Spleen (tissue), 7 donors: ENCODE data around the gene CPXM2.

Source experiments
- CTCF ChIP-seq, 11 experiments: fragments of 200-600 bp in 7 of 11; fragments of 450-650 bp in 4 of 11; sonication (generic) in 4 of 11; IDR thresholded peaks in 8 of 11; conservative IDR thresholded peaks in 3 of 11; 1 replicate in 7 of 11; 2 replicates in 4 of 11; pipeline versions ENCODE4 v1.4.0 to v1.8.0; 2016 to 2021; ENCODE audit warnings: antibody characterized with exemption in 11 of 11, inconsistent platforms in 4 of 11, mild to moderate bottlenecking in 1 of 11
- POLR2A ChIP-seq, 3 donors: fragments of 450-650 bp; IDR thresholded peaks; one replicate each; pipeline ENCODE4 v1.5.1; 2017; ENCODE audit warnings: antibody characterized with exemption in 3 of 3, mild to moderate bottlenecking in 1 of 3
- POLR2AphosphoS5 ChIP-seq, 3 donors: sonication (generic); formaldehyde crosslinking; IDR thresholded peaks; one replicate each; pipeline ENCODE4 v1.5.1; 2017; ENCODE audit warnings: antibody characterized with exemption in 3 of 3
- donor health status: DM: no; HTN: no; CAD: no; lungs with moderate emphysema.
- donor health status: DM: no; HTN: no; CAD: no.
- donor health status: DM: no; HTN: no; CAD: no.

GRCh38 chr10:123906296-123906695, 14.7 kb upstream of the CPXM2 start:
- TF ChIP-seq CTCF (IDR thresholded peaks at IDR 0.05 in 8 of 11, conservative IDR thresholded peaks at IDR 0.05 in 3 of 11) (no peak), POLR2AphosphoS5 (IDR thresholded peaks at IDR 0.05) (no peak), POLR2A (IDR thresholded peaks at IDR 0.05) (no peak)
